ENCODE measurements around the gene NUDT15.

- TF ChIP-seq, protein P1, sequence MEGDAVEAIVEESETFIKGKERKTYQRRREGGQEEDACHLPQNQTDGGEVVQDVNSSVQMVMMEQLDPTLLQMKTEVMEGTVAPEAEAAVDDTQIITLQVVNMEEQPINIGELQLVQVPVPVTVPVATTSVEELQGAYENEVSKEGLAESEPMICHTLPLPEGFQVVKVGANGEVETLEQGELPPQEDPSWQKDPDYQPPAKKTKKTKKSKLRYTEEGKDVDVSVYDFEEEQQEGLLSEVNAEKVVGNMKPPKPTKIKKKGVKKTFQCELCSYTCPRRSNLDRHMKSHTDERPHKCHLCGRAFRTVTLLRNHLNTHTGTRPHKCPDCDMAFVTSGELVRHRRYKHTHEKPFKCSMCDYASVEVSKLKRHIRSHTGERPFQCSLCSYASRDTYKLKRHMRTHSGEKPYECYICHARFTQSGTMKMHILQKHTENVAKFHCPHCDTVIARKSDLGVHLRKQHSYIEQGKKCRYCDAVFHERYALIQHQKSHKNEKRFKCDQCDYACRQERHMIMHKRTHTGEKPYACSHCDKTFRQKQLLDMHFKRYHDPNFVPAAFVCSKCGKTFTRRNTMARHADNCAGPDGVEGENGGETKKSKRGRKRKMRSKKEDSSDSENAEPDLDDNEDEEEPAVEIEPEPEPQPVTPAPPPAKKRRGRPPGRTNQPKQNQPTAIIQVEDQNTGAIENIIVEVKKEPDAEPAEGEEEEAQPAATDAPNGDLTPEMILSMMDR (conservative IDR thresholded peaks at IDR 0.05; ENCODE audit: low read length): no peak
- TF ChIP-seq EZH2phosphoT487 (IDR thresholded peaks at IDR 0.05; ENCODE audit: borderline replicate concordance, low read depth, low read length): no peak
These were observed 37.6 kb upstream of the NUDT15 start for GRCh38 chr13:47999973-48000372.

All from OCI-LY7 (cell line).